COLO668 (cell line): Measurements from ENCODE around the gene ELAVL3.
"Not testable (repeated sequence)": the region's sequence is repeated elsewhere in the genome, so short reads cannot be mapped to it uniquely, and the experiment has no call there.

ENCODE experiments used
- DNase-seq: peaks from one replicate; lab custom pipeline; 2025; ENCODE audit not compliant: unreplicated experiment; lab: John Stamatoyannopoulos, UW

Gene ELAVL3

DNA sequence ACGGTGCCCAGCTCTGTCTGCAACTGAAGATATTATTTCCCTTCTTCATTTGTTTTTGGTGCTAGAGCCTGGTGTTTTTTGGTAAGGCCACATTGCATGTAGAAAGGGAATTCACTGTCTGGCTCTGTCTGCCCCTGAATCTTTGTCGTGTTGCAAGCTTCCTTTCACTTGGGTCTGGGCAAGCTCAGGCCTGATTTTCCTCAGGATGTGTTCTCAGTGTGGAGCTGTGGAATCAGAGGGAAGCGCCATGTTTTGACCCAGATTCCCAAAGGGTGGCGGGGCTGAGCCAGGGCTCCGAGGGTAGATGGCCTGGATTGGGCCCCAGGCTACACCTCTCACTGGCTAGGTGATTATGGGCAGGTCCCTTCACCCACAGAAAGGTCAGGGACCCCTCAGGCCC is 36.8 kb downstream of the ELAVL3 start:
- no peak for DNase-seq

GRCh38 chr19:11437955-11438354 is 42.9 kb downstream of the ELAVL3 start:
- no peak for DNase-seq

DNA sequence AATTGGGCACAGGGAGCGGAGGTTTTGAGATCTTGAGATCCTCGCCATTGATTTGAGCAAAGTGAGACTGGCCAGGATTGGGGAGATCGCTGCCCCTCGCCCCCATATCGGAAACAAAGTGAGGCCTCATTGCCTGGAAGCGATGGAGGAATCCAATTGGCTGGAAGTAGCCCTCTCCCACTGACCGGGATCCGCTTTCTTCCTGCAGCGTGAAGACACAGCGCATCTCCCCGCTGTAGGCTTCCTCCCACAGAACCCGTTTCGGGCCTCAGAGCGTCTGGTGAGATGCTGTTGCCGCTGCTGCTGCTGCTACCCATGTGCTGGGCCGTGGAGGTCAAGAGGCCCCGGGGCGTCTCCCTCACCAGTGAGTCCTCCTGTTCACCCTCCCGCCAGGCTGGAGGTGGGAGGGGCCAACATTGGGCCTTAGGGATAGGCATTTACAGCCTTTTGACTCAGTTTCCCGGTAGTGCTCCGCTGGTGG is 45.0 kb downstream of the ELAVL3 start:
- DNase-seq = peak; percentile 30

- DNase-seq = peak; percentile 98
Measured at GRCh38 chr19:11435057-11435832, 45.6 kb downstream of the ELAVL3 start, which contains the start of the genes ODAD3 and PRKCSH. ODAD3 (minus strand) TSS chr19:11435121; CDS start chr19:11435016, 105 bp downstream. PRKCSH (plus strand) TSS chr19:11435635; CDS start chr19:11436118, 483 bp downstream.

DNA sequence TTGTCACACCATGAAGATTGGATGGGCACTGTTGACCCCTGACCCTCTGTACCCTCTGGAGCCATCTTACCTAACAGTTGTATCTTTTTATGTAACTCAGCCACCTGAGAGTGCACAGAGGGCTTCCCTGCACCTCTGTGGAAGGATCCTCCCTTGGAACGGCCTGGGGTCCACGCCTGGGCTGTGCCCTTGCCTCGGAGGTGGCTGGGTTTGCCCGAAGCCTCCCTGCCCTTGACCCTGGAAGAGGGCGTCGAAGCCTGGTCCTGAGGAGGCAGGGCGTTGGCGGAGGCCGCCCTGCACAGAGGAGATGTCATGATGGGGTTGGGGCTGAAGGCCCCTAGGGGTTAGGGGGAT is 46.2 kb downstream of the ELAVL3 start:
- DNase-seq = no peak

GRCh38 chr19:11433526-11433925 is 47.3 kb downstream of the ELAVL3 start:
- DNase-seq = not testable (repeated sequence)

DNA sequence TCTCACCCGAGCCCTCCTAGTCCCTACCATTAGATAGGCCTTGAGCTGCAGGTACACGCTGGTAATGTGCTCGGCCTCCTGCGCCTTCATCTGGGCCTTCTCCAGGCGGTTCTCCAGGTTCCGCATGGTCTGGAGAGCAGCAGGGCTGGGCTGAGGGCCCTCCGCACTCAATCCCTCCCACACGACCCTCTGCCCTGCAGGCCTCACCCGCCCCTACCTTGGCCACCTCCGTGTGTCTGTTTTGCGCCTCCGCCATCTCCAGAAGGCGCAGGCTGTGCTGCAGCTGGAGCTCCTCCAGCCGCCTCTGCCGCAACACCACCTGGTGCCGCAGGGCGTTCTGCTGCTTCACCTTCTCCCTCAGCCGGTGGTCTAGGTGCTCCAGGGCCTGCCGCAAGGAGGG is 54.2 kb downstream of the ELAVL3 start:
- DNase-seq = no peak

GRCh38 chr19:11425719-11426457 is 55.0 kb downstream of the ELAVL3 start:
- DNase-seq = peak; percentile 18

- DNase-seq = no peak
Measured at GRCh38 chr19:11423791-11424181, 57.1 kb downstream of the ELAVL3 start.

DNA sequence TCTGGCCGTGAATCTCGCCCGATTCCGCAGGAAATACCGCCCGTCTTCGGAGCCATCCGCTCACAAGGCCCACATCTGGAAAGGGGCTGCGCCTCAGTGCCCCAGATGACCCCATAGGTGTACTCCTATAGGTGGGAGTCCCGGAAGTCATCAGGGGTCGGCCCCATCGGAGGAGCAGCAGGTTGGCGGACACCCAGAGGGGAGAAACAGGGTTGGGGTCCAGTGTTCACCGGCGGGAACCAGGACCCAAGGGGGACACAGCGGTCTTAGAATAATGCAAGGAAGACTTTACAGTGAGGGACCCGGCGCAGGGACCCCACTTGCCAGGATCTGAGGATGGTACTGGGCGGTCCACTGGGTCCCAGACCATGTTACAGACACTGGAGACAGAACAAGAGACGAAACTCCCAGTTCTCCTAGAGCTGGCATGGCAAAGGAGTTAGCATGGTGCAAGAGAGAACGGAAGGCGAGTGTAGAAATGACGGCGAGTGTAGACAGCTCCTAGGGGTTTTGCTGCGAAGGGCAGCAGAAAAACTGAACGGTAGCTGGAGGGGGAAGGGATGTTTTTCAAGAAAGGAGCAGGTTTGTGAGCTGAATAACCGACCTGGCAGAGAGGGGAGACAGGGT is 57.6 kb downstream of the ELAVL3 start:
- DNase-seq = no peak

- DNase-seq = peak; percentile 86
Measured at GRCh38 chr19:11422163-11423065, 58.4 kb downstream of the ELAVL3 start.

DNA sequence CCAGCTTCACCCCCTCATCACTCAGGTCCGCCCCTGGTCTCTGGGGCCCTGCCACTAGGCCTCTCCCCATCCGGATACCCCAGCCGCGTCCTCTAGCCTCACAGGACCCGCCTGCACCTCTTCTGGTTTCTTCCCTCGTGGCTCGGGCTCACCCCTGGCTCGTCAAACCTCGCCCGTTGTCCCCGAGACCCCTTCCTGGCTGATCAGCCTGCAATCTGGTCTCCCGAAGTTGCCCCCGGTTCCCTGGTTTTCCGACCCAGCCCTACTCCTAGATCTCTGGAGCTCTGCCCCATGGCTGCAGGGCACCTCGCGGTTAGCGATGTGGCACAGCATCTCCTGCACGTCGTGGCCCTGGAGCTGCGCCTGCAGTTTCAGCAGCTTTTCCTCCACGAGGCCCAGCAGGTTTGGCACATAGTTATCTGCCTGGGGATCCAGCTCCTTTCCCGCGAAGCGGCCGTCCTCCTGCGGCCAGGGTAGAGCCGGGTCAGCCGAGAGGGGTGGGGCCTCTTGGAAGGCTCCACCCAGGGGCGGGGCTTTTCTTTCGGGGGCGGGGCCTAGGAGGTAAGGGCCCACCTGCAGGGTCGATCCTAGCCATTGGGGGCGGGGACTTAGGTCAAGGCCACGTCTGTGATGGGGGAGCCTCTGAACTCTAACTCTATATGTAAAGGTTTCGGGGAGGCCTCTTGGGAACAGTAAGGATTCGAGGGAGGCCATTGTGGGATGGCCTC is 59.3 kb downstream of the ELAVL3 start:
- peak; percentile 66 for DNase-seq

GRCh38 chr19:11420429-11421370 is 60.1 kb downstream of the ELAVL3 start:
- peak; percentile 60 for DNase-seq

- peak; percentile 90 for DNase-seq
Measured at GRCh38 chr19:11418549-11419506, 62.0 kb downstream of the ELAVL3 start, which contains the start of gene RGL3. RGL3 (minus strand) TSS chr19:11419314; CDS start chr19:11419278, 36 bp downstream.

GRCh38 chr19:11418094-11418548 is 62.7 kb downstream of the ELAVL3 start:
- peak; percentile 76 for DNase-seq

- no peak for DNase-seq
Measured at GRCh38 chr19:11416346-11417052, 64.3 kb downstream of the ELAVL3 start.

GRCh38 chr19:11414544-11414943 is 66.3 kb downstream of the ELAVL3 start:
- DNase-seq = peak; percentile 21
